HG03521 (cell line): ENCODE data around the gene ARHGEF1.

Experiments used
- ATAC-seq: cut with Tn5 transposase; IDR thresholded peaks from one replicate; pipeline ENCODE4 v1.9.1; 2021; ENCODE audit warnings: mild to moderate bottlenecking, moderate library complexity; ENCODE audit not compliant: unreplicated experiment

Gene ARHGEF1

GRCh38 chr19:41917676-41918075, 34.7 kb downstream of the ARHGEF1 start:
- ATAC-seq, result no peak

- ATAC-seq, result no peak
Observed at GRCh38 chr19:41918095-41918494, 35.1 kb downstream of the ARHGEF1 start.

GRCh38 chr19:41918653-41919244, 35.8 kb downstream of the ARHGEF1 start:
- ATAC-seq, result no peak

- no peak for ATAC-seq
Observed at GRCh38 chr19:41919948-41920712, 37.1 kb downstream of the ARHGEF1 start.

GRCh38 chr19:41920882-41921576, 38.0 kb downstream of the ARHGEF1 start:
- no peak for ATAC-seq

GRCh38 chr19:41921577-41922576, 38.9 kb downstream of the ARHGEF1 start:
- no peak for ATAC-seq

- ATAC-seq, result no peak
Observed at GRCh38 chr19:41922585-41922984, 39.6 kb downstream of the ARHGEF1 start.

GRCh38 chr19:41923045-41923788, 40.2 kb downstream of the ARHGEF1 start:
- no peak for ATAC-seq

- ATAC-seq, result no peak
Observed at GRCh38 chr19:41924151-41925145, 41.5 kb downstream of the ARHGEF1 start.

- ATAC-seq, result no peak
Observed at GRCh38 chr19:41925208-41926003, 42.4 kb downstream of the ARHGEF1 start.

- no peak for ATAC-seq
Observed at GRCh38 chr19:41926028-41926762, 43.2 kb downstream of the ARHGEF1 start.

- no peak for ATAC-seq
Observed at GRCh38 chr19:41926763-41927496, 43.9 kb downstream of the ARHGEF1 start.

GRCh38 chr19:41927497-41928192, 44.7 kb downstream of the ARHGEF1 start:
- no peak for ATAC-seq

- ATAC-seq, result no peak
Observed at GRCh38 chr19:41928221-41928683, 45.3 kb downstream of the ARHGEF1 start, which contains the start of gene ERFL. Gene ERFL (minus strand): TSS chr19:41928449. CDS start chr19:41912919, 15,530 bp downstream.

GRCh38 chr19:41928754-41929535, 46.0 kb downstream of the ARHGEF1 start:
- ATAC-seq, result no peak
